ENCODE measurements around the gene TM2D1.

DNA sequence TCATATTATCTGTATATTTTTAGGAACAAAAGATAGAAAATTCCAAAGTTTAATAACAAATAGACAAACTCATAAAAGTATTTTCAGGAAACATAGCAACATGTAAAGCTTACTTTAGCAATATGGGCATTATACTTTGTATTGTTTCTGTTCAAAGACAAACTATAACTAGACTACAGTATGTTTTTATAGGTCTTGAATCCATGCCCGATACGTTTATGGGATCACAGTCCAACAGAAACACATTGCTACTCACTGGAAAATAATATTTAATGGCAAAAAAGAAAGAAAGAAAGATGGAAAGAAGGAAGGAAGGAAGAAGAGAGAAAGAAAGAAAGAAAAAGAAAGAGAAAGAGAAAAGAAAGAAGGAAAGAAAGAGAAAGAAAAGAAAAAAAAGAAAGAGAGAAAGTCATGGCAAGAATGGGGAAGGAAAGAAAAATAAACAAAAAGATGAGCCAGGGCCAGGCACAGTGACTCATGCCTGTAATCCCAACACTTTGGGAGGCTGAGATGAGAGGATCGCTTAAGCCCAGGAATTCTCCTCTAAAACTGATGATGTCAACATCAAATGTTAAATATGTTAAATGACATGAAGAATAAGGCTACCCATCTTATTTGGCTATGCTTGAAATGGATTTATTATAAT is 32.7 kb downstream of the TM2D1 start:
- TF ChIP-seq, protein P1, sequence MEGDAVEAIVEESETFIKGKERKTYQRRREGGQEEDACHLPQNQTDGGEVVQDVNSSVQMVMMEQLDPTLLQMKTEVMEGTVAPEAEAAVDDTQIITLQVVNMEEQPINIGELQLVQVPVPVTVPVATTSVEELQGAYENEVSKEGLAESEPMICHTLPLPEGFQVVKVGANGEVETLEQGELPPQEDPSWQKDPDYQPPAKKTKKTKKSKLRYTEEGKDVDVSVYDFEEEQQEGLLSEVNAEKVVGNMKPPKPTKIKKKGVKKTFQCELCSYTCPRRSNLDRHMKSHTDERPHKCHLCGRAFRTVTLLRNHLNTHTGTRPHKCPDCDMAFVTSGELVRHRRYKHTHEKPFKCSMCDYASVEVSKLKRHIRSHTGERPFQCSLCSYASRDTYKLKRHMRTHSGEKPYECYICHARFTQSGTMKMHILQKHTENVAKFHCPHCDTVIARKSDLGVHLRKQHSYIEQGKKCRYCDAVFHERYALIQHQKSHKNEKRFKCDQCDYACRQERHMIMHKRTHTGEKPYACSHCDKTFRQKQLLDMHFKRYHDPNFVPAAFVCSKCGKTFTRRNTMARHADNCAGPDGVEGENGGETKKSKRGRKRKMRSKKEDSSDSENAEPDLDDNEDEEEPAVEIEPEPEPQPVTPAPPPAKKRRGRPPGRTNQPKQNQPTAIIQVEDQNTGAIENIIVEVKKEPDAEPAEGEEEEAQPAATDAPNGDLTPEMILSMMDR (IDR thresholded peaks at IDR 0.05), result no peak
- no peak for TF ChIP-seq POLR2A (IDR thresholded peaks at IDR 0.05)
